Measurements from ENCODE around the gene GLRX. TPM values are rescaled to one million over a fixed set of nuclear protein-coding genes. Genes with fewer than 3 reads are reported as not detected.
"Not testable (repeated sequence)": the region's sequence is repeated elsewhere in the genome, so short reads cannot be mapped to it uniquely, and the experiment has no call there.

The GLRX gene
- polyA plus RNA-seq, 1 experiment, result 295 TPM

DNA sequence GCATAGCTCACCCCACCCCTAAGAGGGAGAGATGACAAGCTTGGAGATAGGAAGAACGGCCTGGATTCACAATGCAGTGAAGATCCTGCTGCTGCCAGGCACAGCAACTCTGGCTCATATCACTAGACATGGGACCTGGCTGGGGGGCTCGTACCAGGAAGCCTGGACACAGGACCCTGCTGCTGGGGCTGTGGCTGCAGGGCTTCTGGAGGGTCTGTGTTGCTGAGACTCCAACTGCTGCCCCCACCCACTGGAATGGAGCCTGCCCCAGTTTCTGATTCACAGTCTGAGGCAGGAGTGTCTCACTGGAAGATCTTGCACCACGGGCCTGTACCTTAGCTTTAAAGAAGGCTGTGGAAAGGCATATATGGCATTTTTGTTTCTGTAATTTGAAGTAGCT, 31.0 kb upstream of the GLRX start:
- CTCF ChIA-PET, result interaction anchor here (1.4 to 9.3 kb wide), 3 partner anchors 71 to 208 kb away, joined by 3 to 176 read pairs (median 3); no protein-coding TSS in a partner anchor

GRCh38 chr5:95852567-95852966, 30.0 kb upstream of the GLRX start:
- CTCF ChIA-PET, result interaction anchor here (0.6 to 9.3 kb wide), 5 partner anchors 70 to 207 kb away, joined by 3 to 176 read pairs (median 3); no protein-coding TSS in a partner anchor
- no peaks in the 10 kb centered on the region for H3K36me3 ChIP-seq (ENCODE audit: control insufficient read depth, insufficient read depth, low read length)
- POLR2A ChIA-PET, result no interaction called here
- no peaks in the 10 kb centered on the region for H3K27me3 ChIP-seq (ENCODE audit: control insufficient read depth, insufficient read depth, low read length)
- DNase-seq (ENCODE audit: low read depth), result no peak
- no peak overlapping the region for H3K4me3 ChIP-seq (ENCODE audit: low read depth, low read length)
- TF ChIP-seq CTCF (IDR thresholded peaks at IDR 0.05; ENCODE audit: insufficient read depth, low read depth, low read length), result no peak

More for the DNA sequence above, 31.0 kb upstream of the GLRX start:
- POLR2A ChIA-PET, result interaction anchor here (0.6 kb wide), 1 partner anchor 484 kb away, joined by 3 read pairs; no protein-coding TSS in a partner anchor
- no peak for DNase-seq (ENCODE audit: low read depth)
- no peak overlapping the region for H3K4me3 ChIP-seq (ENCODE audit: low read depth, low read length)
- H3K27me3 ChIP-seq (ENCODE audit: control insufficient read depth, insufficient read depth, low read length), result no peaks in the 10 kb centered on the region
- TF ChIP-seq CTCF (IDR thresholded peaks at IDR 0.05; ENCODE audit: insufficient read depth, low read depth, low read length), result no peak
- no peaks in the 10 kb centered on the region for H3K36me3 ChIP-seq (ENCODE audit: control insufficient read depth, insufficient read depth, low read length)

- DNase-seq (ENCODE audit: low read depth); POLR2A ChIA-PET; H3K36me3 ChIP-seq (ENCODE audit: control insufficient read depth, insufficient read depth, low read length); H3K4me3 ChIP-seq (ENCODE audit: low read depth, low read length); H3K27me3 ChIP-seq (ENCODE audit: control insufficient read depth, insufficient read depth, low read length): not testable (repeated sequence)
- CTCF ChIA-PET, result interaction anchor here (0.5 to 9.3 kb wide), 2 partner anchors 68 to 125 kb away, joined by 3 to 176 read pairs; no protein-coding TSS in a partner anchor
Measured at GRCh38 chr5:95851141-95851540, 28.6 kb upstream of the GLRX start.

GRCh38 chr5:95850391-95850894, 27.9 kb upstream of the GLRX start:
- Histone ChIP-seq H3K4me3 (ENCODE audit: low read depth, low read length) (no peak overlapping the region), H3K27me3 (ENCODE audit: control insufficient read depth, insufficient read depth, low read length) (no peaks in the 10 kb centered on the region), H3K36me3 (ENCODE audit: control insufficient read depth, insufficient read depth, low read length) (no peaks in the 10 kb centered on the region)
- DNase-seq (ENCODE audit: low read depth), result no peak
- CTCF ChIA-PET, result interaction anchor here (0.5 to 9.3 kb wide), 5 partner anchors 28 to 206 kb away, joined by 3 to 176 read pairs (median 3); partner anchors contain the start of genes GLRX and RFESD
- POLR2A ChIA-PET, result interaction anchor here (0.8 kb wide), 1 partner anchor 28 kb away, joined by 3 read pairs; the partner anchor contains the start of gene GLRX
- no peak for TF ChIP-seq CTCF (IDR thresholded peaks at IDR 0.05; ENCODE audit: insufficient read depth, low read depth, low read length)

- ChIA-PET CTCF (interaction anchor here (0.7 to 9.3 kb wide), 10 partner anchors 9 to 670 kb away, joined by 3 to 176 read pairs (median 8); partner anchors contain the start of gene RFESD), POLR2A (interaction anchor here (0.7 kb wide), 2 partner anchors 177 to 202 kb away, joined by 3 to 7 read pairs; no protein-coding TSS in a partner anchor)
- no peaks in the 10 kb centered on the region for H3K27me3 ChIP-seq (ENCODE audit: control insufficient read depth, insufficient read depth, low read length)
- no peak overlapping the region for H3K4me3 ChIP-seq (ENCODE audit: low read depth, low read length)
- H3K36me3 ChIP-seq (ENCODE audit: control insufficient read depth, insufficient read depth, low read length), result no peaks in the 10 kb centered on the region
- TF ChIP-seq CTCF (IDR thresholded peaks at IDR 0.05; ENCODE audit: insufficient read depth, low read depth, low read length), result no peak
- no peak for DNase-seq (ENCODE audit: low read depth)
Measured at GRCh38 chr5:95848701-95849100, 26.2 kb upstream of the GLRX start.
